ENCODE measurements around the gene PIWIL1.

GRCh38 chr12:130288206-130288605 lies 49.5 kb upstream of the PIWIL1 start:
- TF ChIP-seq CTCF (IDR thresholded peaks at IDR 0.05) = no peak
- TF ChIP-seq POLR2A (IDR thresholded peaks at IDR 0.05) = no peak
